ENCODE results near the gene UMODL1.

Gene UMODL1

DNA sequence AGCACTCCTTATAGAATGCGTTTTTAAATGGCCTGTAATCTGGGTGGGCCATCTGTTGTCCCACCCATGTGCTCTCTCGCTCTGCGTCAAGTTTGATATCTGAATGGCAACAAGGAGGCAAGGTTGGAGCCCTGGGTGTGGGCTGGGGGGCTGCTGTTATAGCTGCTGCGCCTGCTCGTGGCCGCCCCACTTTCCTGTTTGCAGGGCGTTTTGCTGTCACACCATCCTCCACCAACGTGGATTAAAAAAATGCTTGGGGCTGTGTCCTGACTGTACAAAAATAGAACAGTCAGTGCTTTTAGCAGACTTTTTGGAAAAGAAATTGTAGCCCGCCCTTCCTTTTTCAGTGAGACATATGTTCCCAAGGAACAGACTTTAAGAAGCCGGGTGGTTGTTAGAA is 25.4 kb downstream of the UMODL1 start:
- no peak for TF ChIP-seq CTCF (IDR thresholded peaks at IDR 0.05; ENCODE audit: insufficient read depth, low read depth, low read length, missing control alignments)
- DNase-seq (ENCODE audit: low read depth): no peak
- H3K4me3 ChIP-seq (ENCODE audit: low read length): no peak overlapping the region

DNA sequence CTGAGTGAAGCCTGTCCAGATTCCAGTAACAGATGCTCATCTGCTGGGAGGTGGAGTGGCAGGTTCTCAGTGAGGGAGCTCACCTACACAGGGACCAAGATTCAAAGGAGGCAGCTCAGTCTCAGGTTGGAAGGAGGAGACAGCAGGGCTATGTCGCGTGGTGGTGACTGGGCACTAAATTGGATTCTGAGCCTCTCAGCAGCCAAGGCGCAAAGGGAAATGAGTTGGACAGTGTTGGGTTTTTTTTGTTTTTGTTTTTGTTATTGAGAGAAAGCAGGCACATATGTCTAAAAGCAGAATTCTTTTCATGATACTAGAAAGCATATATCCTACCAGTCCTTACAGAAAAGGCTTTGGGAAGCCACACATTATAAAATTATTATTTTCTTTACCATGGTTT is 26.2 kb downstream of the UMODL1 start:
- DNase-seq (ENCODE audit: low read depth): no peak
- no peak overlapping the region for H3K4me3 ChIP-seq (ENCODE audit: low read length)
- TF ChIP-seq CTCF (IDR thresholded peaks at IDR 0.05; ENCODE audit: insufficient read depth, low read depth, low read length, missing control alignments): no peak

DNA sequence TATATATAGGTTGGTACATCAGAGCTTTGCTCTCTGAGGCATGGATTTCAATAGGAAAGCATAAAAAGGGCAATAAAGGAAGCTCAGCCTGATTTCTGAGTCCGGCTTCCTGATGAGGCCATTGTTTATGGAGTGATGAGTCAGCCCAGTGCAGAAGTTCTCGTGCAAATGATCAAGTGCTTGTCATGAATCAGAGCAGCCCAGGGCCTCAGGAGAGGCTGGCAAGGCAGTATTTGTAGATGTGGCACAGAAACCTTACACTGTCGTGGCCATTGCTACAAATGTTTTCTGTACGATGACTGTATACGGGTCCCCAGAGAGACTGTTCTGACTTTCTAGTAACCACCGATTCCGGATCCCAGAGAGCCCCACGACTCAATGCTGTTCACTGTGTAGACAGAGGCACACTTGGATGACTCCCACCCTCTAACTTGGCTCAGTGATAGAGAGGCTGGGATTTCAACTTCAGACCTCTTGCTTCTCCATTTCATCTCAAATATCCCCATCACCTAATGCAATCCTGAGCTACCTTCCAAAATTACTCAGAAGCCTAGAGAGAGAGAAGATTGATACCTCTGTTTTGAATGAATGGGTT is 26.8 kb downstream of the UMODL1 start:
- no peak overlapping the region for H3K4me3 ChIP-seq (ENCODE audit: low read length)
- peak; percentile 97 for DNase-seq (ENCODE audit: low read depth)
- no peak for TF ChIP-seq CTCF (IDR thresholded peaks at IDR 0.05; ENCODE audit: insufficient read depth, low read depth, low read length, missing control alignments)

DNA sequence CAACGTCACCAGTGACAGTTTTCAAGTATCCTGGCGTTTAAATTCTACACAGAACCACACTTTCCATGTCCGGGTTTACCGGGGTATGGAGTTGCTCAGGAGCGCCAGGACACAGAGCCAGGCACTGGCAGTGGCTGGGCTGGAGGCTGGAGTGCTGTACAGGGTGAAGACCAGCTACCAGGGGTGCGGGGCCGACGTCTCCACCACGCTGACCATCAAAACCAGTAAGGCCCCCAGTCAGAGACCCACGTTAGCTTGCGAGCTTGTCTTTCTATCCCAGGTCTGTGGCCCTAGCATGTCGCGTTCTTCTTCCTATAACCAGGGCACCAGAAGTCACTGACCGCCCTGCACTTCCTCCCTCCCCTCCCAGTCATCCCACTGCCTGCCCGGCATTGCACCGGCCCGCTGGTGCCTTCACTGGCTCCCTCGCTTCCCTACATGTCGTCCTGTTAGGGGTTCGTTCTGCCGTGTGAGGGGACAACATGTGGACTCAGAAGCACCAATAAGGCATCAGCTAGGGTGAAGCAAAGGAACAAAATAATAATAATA is 27.9 kb downstream of the UMODL1 start:
- no peak for DNase-seq (ENCODE audit: low read depth)
- H3K4me3 ChIP-seq (ENCODE audit: low read length): no peak overlapping the region
- no peak for TF ChIP-seq CTCF (IDR thresholded peaks at IDR 0.05; ENCODE audit: insufficient read depth, low read depth, low read length, missing control alignments)

DNA sequence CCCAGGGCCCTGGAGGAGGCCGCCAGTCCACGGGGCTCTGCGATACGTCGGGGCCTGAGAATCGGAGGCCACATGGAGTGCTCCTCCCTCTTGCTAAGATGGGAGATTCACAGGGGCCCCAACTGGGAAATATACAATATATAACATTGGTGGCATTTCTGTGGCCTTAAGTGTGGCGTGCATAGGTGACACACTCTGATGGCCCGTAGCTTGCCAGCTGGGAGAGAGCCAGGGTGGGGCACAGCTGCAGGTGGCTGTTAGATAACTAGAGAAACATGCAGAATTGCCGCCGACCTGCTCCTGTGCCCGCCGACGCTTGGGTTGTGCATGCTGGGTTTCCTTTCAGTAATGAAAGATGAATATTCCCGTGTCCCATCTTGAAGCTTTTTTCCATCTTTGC is 30.1 kb downstream of the UMODL1 start:
- DNase-seq (ENCODE audit: low read depth): no peak
- H3K4me3 ChIP-seq (ENCODE audit: low read length): no peak overlapping the region
- no peak for TF ChIP-seq CTCF (IDR thresholded peaks at IDR 0.05; ENCODE audit: insufficient read depth, low read depth, low read length, missing control alignments)

DNA sequence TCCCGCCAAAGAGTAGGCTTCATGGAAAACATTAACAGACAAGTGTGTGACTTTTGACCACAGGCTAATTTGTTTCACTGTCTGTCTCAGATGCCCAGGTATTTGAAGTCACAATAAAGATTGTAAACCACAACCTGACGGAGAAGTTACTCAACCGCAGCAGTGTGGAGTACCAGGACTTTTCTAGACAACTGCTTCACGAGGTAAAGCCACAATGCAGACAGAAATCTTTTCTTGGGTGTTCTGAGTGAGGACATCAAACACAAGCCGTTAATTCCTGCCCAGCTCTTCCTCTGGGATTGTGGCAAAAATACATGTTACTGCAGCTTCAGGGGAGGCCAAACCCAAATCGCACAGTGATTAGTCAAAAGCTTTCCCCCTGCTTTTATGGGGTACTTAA is 31.0 kb downstream of the UMODL1 start:
- H3K4me3 ChIP-seq (ENCODE audit: low read length): no peak overlapping the region
- DNase-seq (ENCODE audit: low read depth): peak; percentile 30
- TF ChIP-seq CTCF (IDR thresholded peaks at IDR 0.05; ENCODE audit: insufficient read depth, low read depth, low read length, missing control alignments): no peak

- DNase-seq (ENCODE audit: low read depth): no peak
- H3K4me3 ChIP-seq (ENCODE audit: low read length): no peak overlapping the region
- TF ChIP-seq CTCF (IDR thresholded peaks at IDR 0.05; ENCODE audit: insufficient read depth, low read depth, low read length, missing control alignments): no peak
Measured at GRCh38 chr21:42102526-42102925, 31.4 kb downstream of the UMODL1 start.

Data from epithelial cell of esophagus (primary cell).